Astrocyte (in vitro differentiated cells and primary cell): Measurements from ENCODE around the gene JAKMIP2. TPM values are rescaled to one million over a fixed set of nuclear protein-coding genes. Genes with fewer than 3 reads are reported as not detected.
A peak's percentile ranks its signal among the peaks of the same experiment; 100 is the strongest.

Experiments
- DNase-seq: peaks from one replicate; pipeline ENCODE4 v3.0.0-alpha.2; 2010; ENCODE audit warnings: low read depth
- FAIRE-seq: peaks from 2 replicates; lab custom pipeline; 2011; peaks lifted over from hg19 to GRCh38; lab: Jason Lieb, UNC
- H2AFZ ChIP-seq: 2 replicates; pipeline ENCODE4 v1.6.0; 2012; ENCODE audit warnings: low read depth, low read length, inconsistent platforms
- H3K27ac ChIP-seq: 2 replicates; pipeline ENCODE4 v1.5.1; 2011; ENCODE audit warnings: low read depth, low read length, inconsistent platforms
- H3K27me3 ChIP-seq: 2 replicates; pipeline ENCODE4 v1.6.0; 2011; ENCODE audit warnings: low read length, inconsistent platforms; ENCODE audit not compliant: insufficient read depth
- H3K36me3 ChIP-seq: 2 replicates; pipeline ENCODE4 v1.5.1; 2011; ENCODE audit warnings: low read length, inconsistent platforms; ENCODE audit not compliant: insufficient read depth
- H3K4me1 ChIP-seq: 2 replicates; pipeline ENCODE4 v1.5.1; 2011; ENCODE audit warnings: low read length, inconsistent platforms; ENCODE audit not compliant: insufficient read depth
- H3K4me2 ChIP-seq: 2 replicates; pipeline ENCODE4 v1.6.0; 2012; ENCODE audit warnings: low read length, inconsistent platforms
- H3K4me3 ChIP-seq: 2 replicates; pipeline ENCODE4 v1.5.1; 2011; ENCODE audit warnings: low read depth, mild to moderate bottlenecking, low read length, inconsistent platforms; ENCODE audit not compliant: insufficient read depth
- H3K79me2 ChIP-seq: 2 replicates; pipeline ENCODE4 v1.6.0; 2012; ENCODE audit warnings: mild to moderate bottlenecking, low read length, inconsistent platforms; ENCODE audit not compliant: insufficient read depth
- H3K9ac ChIP-seq: 2 replicates; pipeline ENCODE4 v1.6.0; 2012; ENCODE audit warnings: mild to moderate bottlenecking, low read length, inconsistent platforms
- H3K9me3 ChIP-seq: 2 replicates; pipeline ENCODE4 v1.5.1; 2012; ENCODE audit warnings: low read depth, mild to moderate bottlenecking, low read length, inconsistent platforms; ENCODE audit not compliant: insufficient read depth
- H4K20me1 ChIP-seq: 2 replicates; pipeline ENCODE4 v1.6.0; 2012; ENCODE audit warnings: low read length, inconsistent platforms; ENCODE audit not compliant: insufficient read depth
- H3K27ac Mint-ChIP-seq: one replicate; pipeline ENCODE4 v1.8.0; 2021; ENCODE audit warnings: mild to moderate bottlenecking, mixed read lengths; ENCODE audit not compliant: unreplicated experiment
- H3K27me3 Mint-ChIP-seq: one replicate; pipeline ENCODE4 v1.8.0; 2021; ENCODE audit warnings: low read depth, mixed read lengths; ENCODE audit not compliant: unreplicated experiment
- H3K36me3 Mint-ChIP-seq: one replicate; pipeline ENCODE4 v1.8.0; 2021; ENCODE audit warnings: low read depth, mixed read lengths; ENCODE audit not compliant: unreplicated experiment
- H3K4me1 Mint-ChIP-seq: one replicate; pipeline ENCODE4 v1.8.0; 2021; ENCODE audit warnings: low read depth, mixed read lengths; ENCODE audit not compliant: unreplicated experiment
- H3K4me3 Mint-ChIP-seq: one replicate; pipeline ENCODE4 v1.8.0; 2021; ENCODE audit warnings: mild to moderate bottlenecking, moderate library complexity, mixed read lengths; ENCODE audit not compliant: unreplicated experiment
- H3K9me3 Mint-ChIP-seq: one replicate; pipeline ENCODE4 v1.8.0; 2021; ENCODE audit warnings: mild to moderate bottlenecking, mixed read lengths; ENCODE audit not compliant: unreplicated experiment
- EZH2 ChIP-seq: IDR thresholded peaks from 2 replicates; pipeline ENCODE4 v1.6.1; 2012; ENCODE audit warnings: mild to moderate bottlenecking, low read length, inconsistent platforms; ENCODE audit not compliant: insufficient read depth
- total RNA-seq: library from RNA; stranded (reverse); gene quantifications from 2 replicates; pipeline ENCODE4 v1.2.1, GENCODE V29; 2021
- TF ChIP-seq, protein P1 (sequence below): IDR thresholded peaks from 2 replicates; pipeline ENCODE4 v1.5.1; 2011; ENCODE audit warnings: low read depth, mild to moderate bottlenecking, inconsistent platforms, low read length, moderate library complexity; ENCODE audit not compliant: insufficient read depth

The JAKMIP2 gene
- total RNA-seq, 1 donor from 2014 or later, result 15.1 TPM

DNA sequence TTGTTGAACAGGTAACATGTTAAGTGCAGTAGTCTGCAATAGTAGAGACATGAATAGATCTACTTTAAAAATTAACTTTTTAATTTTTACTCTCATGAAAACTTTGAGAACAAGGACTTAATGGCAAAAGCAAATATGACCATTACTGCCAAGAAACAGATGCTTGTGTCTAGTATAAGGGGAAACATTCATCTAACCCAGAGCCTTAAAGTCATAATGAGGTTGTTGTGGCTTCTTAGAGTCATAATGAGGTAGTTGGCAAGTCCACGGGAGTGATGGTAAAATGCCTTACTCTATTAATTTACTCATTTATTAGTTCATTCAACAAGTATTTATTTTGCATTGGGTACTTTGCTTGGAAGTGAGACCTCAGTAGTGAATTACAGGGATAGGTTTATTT, 71.5 kb downstream of the JAKMIP2 start:
- H3K27me3 Mint-ChIP-seq, result no peaks in the 10 kb centered on the region
- Histone ChIP-seq H3K4me2 (no peak overlapping the region), H3K79me2 (no peaks in the 10 kb centered on the region), H2AFZ (no peak overlapping the region), H3K36me3 (no peaks in the 10 kb centered on the region), H3K27me3 (no peaks in the 10 kb centered on the region), H3K9ac (no peak overlapping the region), H4K20me1 (no peaks in the 10 kb centered on the region), H3K4me1 (no peaks in the 10 kb centered on the region), H3K9me3 (no peaks in the 10 kb centered on the region), H3K27ac (no peak overlapping the region), H3K4me3 (no peak overlapping the region)
- no peaks in the 10 kb centered on the region for H3K9me3 Mint-ChIP-seq
- no peak overlapping the region for H3K27ac Mint-ChIP-seq
- no peaks in the 10 kb centered on the region for H3K36me3 Mint-ChIP-seq
- FAIRE-seq, result no peak
- no peaks in the 10 kb centered on the region for H3K4me1 Mint-ChIP-seq
- no peak overlapping the region for H3K4me3 Mint-ChIP-seq
- TF ChIP-seq EZH2, result no peak
- TF ChIP-seq, protein P1, sequence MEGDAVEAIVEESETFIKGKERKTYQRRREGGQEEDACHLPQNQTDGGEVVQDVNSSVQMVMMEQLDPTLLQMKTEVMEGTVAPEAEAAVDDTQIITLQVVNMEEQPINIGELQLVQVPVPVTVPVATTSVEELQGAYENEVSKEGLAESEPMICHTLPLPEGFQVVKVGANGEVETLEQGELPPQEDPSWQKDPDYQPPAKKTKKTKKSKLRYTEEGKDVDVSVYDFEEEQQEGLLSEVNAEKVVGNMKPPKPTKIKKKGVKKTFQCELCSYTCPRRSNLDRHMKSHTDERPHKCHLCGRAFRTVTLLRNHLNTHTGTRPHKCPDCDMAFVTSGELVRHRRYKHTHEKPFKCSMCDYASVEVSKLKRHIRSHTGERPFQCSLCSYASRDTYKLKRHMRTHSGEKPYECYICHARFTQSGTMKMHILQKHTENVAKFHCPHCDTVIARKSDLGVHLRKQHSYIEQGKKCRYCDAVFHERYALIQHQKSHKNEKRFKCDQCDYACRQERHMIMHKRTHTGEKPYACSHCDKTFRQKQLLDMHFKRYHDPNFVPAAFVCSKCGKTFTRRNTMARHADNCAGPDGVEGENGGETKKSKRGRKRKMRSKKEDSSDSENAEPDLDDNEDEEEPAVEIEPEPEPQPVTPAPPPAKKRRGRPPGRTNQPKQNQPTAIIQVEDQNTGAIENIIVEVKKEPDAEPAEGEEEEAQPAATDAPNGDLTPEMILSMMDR, result no peak
- DNase-seq, result peak; percentile 11

GRCh38 chr5:147708708-147709107, 73.8 kb downstream of the JAKMIP2 start:
- no peak overlapping the region for H3K4me3 ChIP-seq
- no peaks in the 10 kb centered on the region for H3K9me3 ChIP-seq
- no peak overlapping the region for H3K9ac ChIP-seq
- H3K27me3 ChIP-seq, result no peaks in the 10 kb centered on the region
- no peaks in the 10 kb centered on the region for H3K9me3 Mint-ChIP-seq
- no peaks in the 10 kb centered on the region for H3K79me2 ChIP-seq
- no peaks in the 10 kb centered on the region for H3K27me3 Mint-ChIP-seq
- no peak overlapping the region for H3K4me2 ChIP-seq
- H3K4me1 ChIP-seq, result no peaks in the 10 kb centered on the region
- no peak overlapping the region for H3K27ac Mint-ChIP-seq
- DNase-seq (no peak), FAIRE-seq (no peak)
- no peaks in the 10 kb centered on the region for H4K20me1 ChIP-seq
- no peak overlapping the region for H3K4me3 Mint-ChIP-seq
- H3K36me3 ChIP-seq, result no peaks in the 10 kb centered on the region
- H3K36me3 Mint-ChIP-seq, result peaks cover 1% of the 10 kb centered on the region
- H3K4me1 Mint-ChIP-seq, result no peaks in the 10 kb centered on the region
- TF ChIP-seq, protein P1, result no peak
- TF ChIP-seq EZH2, result no peak
- H3K27ac ChIP-seq, result no peak overlapping the region
- H2AFZ ChIP-seq, result no peak overlapping the region

DNA sequence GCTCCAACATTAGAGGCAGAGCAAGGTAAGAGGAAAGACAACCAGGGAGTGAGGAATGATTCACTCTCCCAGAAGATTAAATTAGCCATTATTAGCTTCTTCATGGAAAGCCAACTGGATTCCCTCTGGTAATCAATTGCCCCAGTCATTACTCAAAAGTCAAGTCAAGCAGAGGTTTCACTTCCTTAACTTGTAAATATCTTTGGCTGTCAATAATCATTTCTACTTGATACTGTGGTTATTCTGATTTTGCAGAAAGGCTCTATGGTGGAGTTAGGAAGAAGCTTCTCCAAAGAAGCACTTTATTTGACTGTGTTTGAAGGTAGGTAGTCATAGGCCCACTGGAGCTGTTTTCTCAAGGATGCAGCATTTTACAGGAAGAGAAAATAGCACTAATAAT, 78.0 kb downstream of the JAKMIP2 start:
- H3K79me2 ChIP-seq, result no peaks in the 10 kb centered on the region
- no peak overlapping the region for H3K27ac Mint-ChIP-seq
- H3K4me1 Mint-ChIP-seq, result peaks cover 3% of the 10 kb centered on the region
- no peak overlapping the region for H3K4me3 ChIP-seq
- H3K27ac ChIP-seq, result no peak overlapping the region
- DNase-seq (no peak), FAIRE-seq (no peak)
- H3K36me3 Mint-ChIP-seq, result peaks cover 1% of the 10 kb centered on the region
- H3K27me3 Mint-ChIP-seq, result no peaks in the 10 kb centered on the region
- no peaks in the 10 kb centered on the region for H4K20me1 ChIP-seq
- no peaks in the 10 kb centered on the region for H3K27me3 ChIP-seq
- no peak overlapping the region for H3K4me3 Mint-ChIP-seq
- H3K9ac ChIP-seq, result no peak overlapping the region
- no peaks in the 10 kb centered on the region for H3K9me3 ChIP-seq
- no peak overlapping the region for H2AFZ ChIP-seq
- no peaks in the 10 kb centered on the region for H3K9me3 Mint-ChIP-seq
- H3K36me3 ChIP-seq, result no peaks in the 10 kb centered on the region
- H3K4me2 ChIP-seq, result no peak overlapping the region
- no peaks in the 10 kb centered on the region for H3K4me1 ChIP-seq
- TF ChIP-seq EZH2, result no peak
- TF ChIP-seq, protein P1, result no peak
